Adrenal gland (tissue), 5 donors: Measurements from ENCODE around the gene ITIH6.

Source experiments
- CTCF ChIP-seq, 6 experiments: fragments of 450-650 bp in 4 of 6; fragments of 200-600 bp in 2 of 6; sonication (generic) in 1 of 6; IDR thresholded peaks; 1 replicate in 5 of 6; 2 replicates in 1 of 6; pipeline versions ENCODE4 v1.5.1 to v1.8.0; 2016 to 2021; ENCODE audit warnings: antibody characterized with exemption in 6 of 6, mild to moderate bottlenecking in 2 of 6, moderate library complexity in 1 of 6
- POLR2A ChIP-seq, 2 donors: fragments of 450-650 bp; IDR thresholded peaks; one replicate each; pipeline ENCODE4 v1.6.1; 2017; ENCODE audit warnings: antibody characterized with exemption in 2 of 2, mild to moderate bottlenecking in 2 of 2, moderate library complexity in 1 of 2
- donor health status: DM: no; HTN: no; CAD: no.

GRCh38 chrX:54824195-54824594, 26.1 kb upstream of the ITIH6 start:
- TF ChIP-seq POLR2A (IDR thresholded peaks at IDR 0.05), result no peak
- TF ChIP-seq CTCF (IDR thresholded peaks at IDR 0.05), result no peak
